ENCODE data around the gene EIF2B1.

The EIF2B1 gene

DNA sequence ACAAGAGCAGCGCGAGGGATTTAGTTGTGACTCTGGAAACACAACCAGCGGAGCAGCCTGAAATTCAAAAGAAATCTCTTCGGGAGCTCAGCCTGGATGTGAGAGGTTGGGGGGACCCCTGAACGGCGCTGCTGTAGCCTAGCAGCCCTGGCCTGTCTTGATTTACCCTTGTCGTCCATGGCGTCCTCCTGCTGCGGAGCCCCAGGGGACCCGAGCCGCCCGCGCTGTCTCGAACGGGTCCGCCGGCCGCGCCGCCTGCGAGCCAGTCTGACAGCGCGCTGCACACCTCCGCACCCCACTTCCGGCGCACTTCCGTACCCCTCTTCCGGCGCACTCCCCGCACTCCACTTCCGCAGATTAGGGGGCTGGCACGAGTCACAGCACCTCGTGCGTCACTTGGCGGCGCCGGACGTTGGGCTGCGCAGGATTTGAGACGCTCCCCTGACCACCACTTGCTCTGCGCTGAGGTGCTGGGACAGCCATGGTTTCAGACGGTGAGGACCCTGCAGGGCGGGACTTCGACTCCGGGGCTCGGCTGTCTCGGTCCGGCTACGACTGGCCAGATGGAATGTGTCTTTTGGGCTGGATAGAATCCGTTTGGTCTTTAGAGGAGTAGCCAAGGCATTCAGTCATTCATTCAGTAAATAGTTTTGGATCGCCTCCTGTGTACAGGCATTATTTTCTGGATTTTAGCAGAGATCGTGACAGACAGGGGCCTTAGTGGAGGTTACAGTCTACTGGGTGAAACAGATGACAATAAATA, at the start of gene EIF2B1, which contains the start of gene GTF2H3:
EIF2B1 (minus strand) TSS at position 308 of the 763 bp plus-strand sequence; CDS start at position 179, 129 bp downstream.
GTF2H3 (plus strand) TSS at position 451 of the 763 bp plus-strand sequence; CDS start at position 482, 31 bp downstream.
- peak; percentile 63 for DNase-seq (ENCODE audit: low read depth)
- H3K4me3 ChIP-seq (ENCODE audit: control insufficient read depth, low read depth, low read length) = peak within 1 kb of the TSS; percentile 65
- no peak for TF ChIP-seq CTCF (IDR thresholded peaks at IDR 0.05; ENCODE audit: control insufficient read depth, insufficient read depth, low read depth, low read length, missing control alignments)

- TF ChIP-seq CTCF (IDR thresholded peaks at IDR 0.05; ENCODE audit: control insufficient read depth, insufficient read depth, low read depth, low read length, missing control alignments) = no peak
- no peak overlapping the region for H3K4me3 ChIP-seq (ENCODE audit: control insufficient read depth, low read depth, low read length)
- DNase-seq (ENCODE audit: low read depth) = no peak
Measured at GRCh38 chr12:123681605-123682004, 48.1 kb upstream of the EIF2B1 start.

DNA sequence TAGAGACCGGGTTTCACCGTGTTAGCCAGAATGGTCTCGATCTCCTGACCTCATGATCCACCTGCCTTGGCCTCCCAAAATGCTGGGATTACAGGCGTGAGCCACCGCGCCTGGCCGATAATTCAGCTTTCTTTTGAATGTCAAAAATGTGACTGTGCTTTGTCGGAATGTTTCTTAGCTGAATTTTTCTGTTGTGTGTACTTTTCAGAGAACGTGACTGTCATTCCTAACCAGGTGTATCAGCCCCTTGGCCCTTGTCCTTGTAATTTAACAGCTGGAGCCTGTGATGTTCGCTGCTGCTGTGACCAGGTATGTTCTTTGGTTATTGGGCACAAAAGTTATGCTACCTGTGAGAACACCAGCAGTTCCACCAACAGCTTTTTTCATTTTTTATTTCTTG, 45.5 kb upstream of the EIF2B1 start:
- no peak for TF ChIP-seq CTCF (IDR thresholded peaks at IDR 0.05; ENCODE audit: control insufficient read depth, insufficient read depth, low read depth, low read length, missing control alignments)

GRCh38 chr12:123676616-123677320, 43.3 kb upstream of the EIF2B1 start:
- no peak for TF ChIP-seq CTCF (IDR thresholded peaks at IDR 0.05; ENCODE audit: control insufficient read depth, insufficient read depth, low read depth, low read length, missing control alignments)
- H3K4me3 ChIP-seq (ENCODE audit: control insufficient read depth, low read depth, low read length) = no peak overlapping the region
- DNase-seq (ENCODE audit: low read depth) = no peak

More for the DNA sequence above, 45.5 kb upstream of the EIF2B1 start:
- H3K4me3 ChIP-seq (ENCODE audit: control insufficient read depth, low read depth, low read length) = no peak overlapping the region
- DNase-seq (ENCODE audit: low read depth) = no peak

GRCh38 chr12:123675436-123675835, 42.0 kb upstream of the EIF2B1 start:
- no peak overlapping the region for H3K4me3 ChIP-seq (ENCODE audit: control insufficient read depth, low read depth, low read length)
- DNase-seq (ENCODE audit: low read depth) = no peak
- no peak for TF ChIP-seq CTCF (IDR thresholded peaks at IDR 0.05; ENCODE audit: control insufficient read depth, insufficient read depth, low read depth, low read length, missing control alignments)

DNA sequence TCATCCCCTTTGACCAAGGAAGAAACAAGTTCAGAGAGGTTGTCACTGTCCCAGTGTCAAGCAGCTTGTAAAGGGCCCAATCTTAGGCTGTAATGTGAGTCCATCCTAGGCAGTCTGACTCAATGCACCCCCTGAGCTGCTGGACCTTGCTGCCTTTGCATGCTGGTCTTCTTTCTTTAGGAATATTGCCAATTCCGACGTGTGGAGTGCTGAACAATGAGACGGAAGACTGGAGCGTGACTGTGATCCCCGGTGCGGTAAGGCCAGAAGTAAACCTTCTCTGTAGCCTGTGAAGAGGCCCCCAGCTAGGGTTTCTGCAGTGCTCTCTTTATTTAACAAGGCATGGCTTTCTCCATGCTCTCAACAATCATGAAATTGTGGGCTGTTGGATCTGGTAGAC, 38.4 kb upstream of the EIF2B1 start:
- DNase-seq (ENCODE audit: low read depth) = peak; percentile 3
- H3K4me3 ChIP-seq (ENCODE audit: control insufficient read depth, low read depth, low read length) = peak overlapping the region; percentile 88
- no peak for TF ChIP-seq CTCF (IDR thresholded peaks at IDR 0.05; ENCODE audit: control insufficient read depth, insufficient read depth, low read depth, low read length, missing control alignments)

Measured in AG09309 (cell line).